OCI-LY1 (cell line): Measurements from ENCODE around the gene ARFIP2.

Source experiments
- EZH2 ChIP-seq: fragments of 200-600 bp; sonication (generic), shearing (Covaris generic); IDR thresholded peaks from 2 replicates; pipeline ENCODE4 v1.8.0; 2017; ENCODE audit warnings: borderline replicate concordance, mixed run types, mild to moderate bottlenecking, antibody characterized with exemption, low read length, moderate library complexity, mixed read lengths
- TF ChIP-seq, protein P1 (sequence below): fragments of 200-600 bp; sonication (generic), shearing (Covaris generic); IDR thresholded peaks from 2 replicates; pipeline ENCODE4 v1.5.1; 2017; ENCODE audit warnings: mild to moderate bottlenecking, antibody characterized with exemption, low read length, moderate library complexity, mixed read lengths

DNA sequence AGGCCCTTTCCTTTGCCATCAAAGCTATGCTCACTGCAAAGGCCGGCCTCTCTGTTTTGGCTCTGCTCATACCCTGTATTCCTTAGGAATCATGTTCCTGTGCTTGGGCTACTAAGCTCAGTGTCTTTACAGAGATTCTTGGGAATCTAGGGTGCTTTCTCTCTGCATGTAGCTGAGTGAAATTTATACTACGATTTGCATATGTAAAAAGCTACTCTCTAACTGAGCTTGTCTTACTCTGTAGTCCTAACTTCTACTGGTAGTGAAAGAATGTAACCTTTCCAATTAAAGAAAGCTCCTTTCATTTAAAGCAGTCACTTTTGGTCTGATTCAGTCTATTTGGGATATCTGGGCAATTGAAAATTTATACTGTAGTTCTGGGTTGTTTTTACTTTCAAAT, 48.1 kb upstream of the ARFIP2 start:
- no peak for TF ChIP-seq EZH2
- TF ChIP-seq, protein P1, sequence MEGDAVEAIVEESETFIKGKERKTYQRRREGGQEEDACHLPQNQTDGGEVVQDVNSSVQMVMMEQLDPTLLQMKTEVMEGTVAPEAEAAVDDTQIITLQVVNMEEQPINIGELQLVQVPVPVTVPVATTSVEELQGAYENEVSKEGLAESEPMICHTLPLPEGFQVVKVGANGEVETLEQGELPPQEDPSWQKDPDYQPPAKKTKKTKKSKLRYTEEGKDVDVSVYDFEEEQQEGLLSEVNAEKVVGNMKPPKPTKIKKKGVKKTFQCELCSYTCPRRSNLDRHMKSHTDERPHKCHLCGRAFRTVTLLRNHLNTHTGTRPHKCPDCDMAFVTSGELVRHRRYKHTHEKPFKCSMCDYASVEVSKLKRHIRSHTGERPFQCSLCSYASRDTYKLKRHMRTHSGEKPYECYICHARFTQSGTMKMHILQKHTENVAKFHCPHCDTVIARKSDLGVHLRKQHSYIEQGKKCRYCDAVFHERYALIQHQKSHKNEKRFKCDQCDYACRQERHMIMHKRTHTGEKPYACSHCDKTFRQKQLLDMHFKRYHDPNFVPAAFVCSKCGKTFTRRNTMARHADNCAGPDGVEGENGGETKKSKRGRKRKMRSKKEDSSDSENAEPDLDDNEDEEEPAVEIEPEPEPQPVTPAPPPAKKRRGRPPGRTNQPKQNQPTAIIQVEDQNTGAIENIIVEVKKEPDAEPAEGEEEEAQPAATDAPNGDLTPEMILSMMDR: no peak
